ENCODE data around the gene SCGB2A2. TPM values are rescaled to one million over a fixed set of nuclear protein-coding genes. Genes with fewer than 3 reads are reported as not detected.

SCGB2A2 gene
- total and polyA plus RNA-seq, 12 donors, result not detected

- intact Hi-C loops (cut with DNase I), result no loop called here
- WGBS, 4 donors, result 11 to 23% (median 16%) methylated on average over 3 of the region's 3 CpGs; no CpG with 5 or more reads in 1 of the 4 donors
- DNase-seq, result peak; percentile 36 to 83 (median 65)
- peaks cover 5% of the 10 kb centered on the region for H3K27me3 ChIP-seq
- H3K27ac ChIP-seq, result no peak within 1 kb of the TSS
- H3K9me3 ChIP-seq (replicated peaks in 1 of 3), result no peaks in the 10 kb centered on the region
- H3K4me3 ChIP-seq, result no peak within 1 kb of the TSS
- no peaks in the 10 kb centered on the region for H3K4me1 ChIP-seq (replicated peaks in 1 of 2)
- H3K36me3 ChIP-seq (replicated peaks in 1 of 2), result no peaks in the 10 kb centered on the region
- TF ChIP-seq POLR2A (IDR thresholded peaks at IDR 0.05) (no peak), CTCF (IDR thresholded peaks at IDR 0.05) (no peak)
These were observed 27.9 kb upstream of the SCGB2A2 start, which contains the start of gene SCGB1D2 for GRCh38 chr11:62242021-62242420. SCGB1D2 (plus strand) TSS chr11:62242239; CDS start chr11:62242308, 69 bp downstream.

- Histone ChIP-seq H3K9me3 (replicated peaks in 1 of 3) (no peaks in the 10 kb centered on the region), H3K36me3 (replicated peaks in 1 of 2) (no peaks in the 10 kb centered on the region), H3K27me3 (peaks cover 5% of the 10 kb centered on the region), H3K4me3 (no peak overlapping the region), H3K4me1 (replicated peaks in 1 of 2) (no peaks in the 10 kb centered on the region), H3K27ac (no peak overlapping the region)
- TF ChIP-seq POLR2A (IDR thresholded peaks at IDR 0.05), result no peak
- TF ChIP-seq CTCF (IDR thresholded peaks at IDR 0.05), result no peak
- peak in 2 of 7 donors; percentile 20 to 21 for DNase-seq
- intact Hi-C loops (cut with DNase I), result no loop called here
- 26 to 38% (median 30%) methylated on average over 6 of the region's 6 CpGs for whole genome bisulfite sequencing, 4 donors
These were observed 24.6 kb upstream of the SCGB2A2 start for GRCh38 chr11:62245271-62245753.

- TF ChIP-seq POLR2A (IDR thresholded peaks at IDR 0.05) (no peak), CTCF (IDR thresholded peaks at IDR 0.05) (no peak)
- DNase-seq, result no peak
- Histone ChIP-seq H3K4me1 (replicated peaks in 1 of 2) (no peaks in the 10 kb centered on the region), H3K27me3 (peaks cover 3% of the 10 kb centered on the region), H3K36me3 (replicated peaks in 1 of 2) (no peaks in the 10 kb centered on the region), H3K4me3 (no peak overlapping the region), H3K27ac (no peak overlapping the region), H3K9me3 (replicated peaks in 1 of 3) (peaks cover 0 to 12% (median 0%) of the 10 kb centered on the region in 3 donors)
- intact Hi-C loops (cut with DNase I), result no loop called here
- 53 to 59% (median 57%) methylated on average over 4 of the region's 4 CpGs for WGBS, 4 donors
These were observed 18.3 kb upstream of the SCGB2A2 start for GRCh38 chr11:62251698-62252097.

GRCh38 chr11:62253999-62254542, 15.9 kb upstream of the SCGB2A2 start:
- TF ChIP-seq CTCF (IDR thresholded peaks at IDR 0.05) (no peak), POLR2A (IDR thresholded peaks at IDR 0.05) (no peak)
- no peak overlapping the region for H3K27ac ChIP-seq

More at GRCh38 chr11:62253999-62254542, 15.9 kb upstream of the SCGB2A2 start:
- Histone ChIP-seq H3K27me3 (no peaks in the 10 kb centered on the region), H3K9me3 (replicated peaks in 1 of 3) (peaks cover 0 to 12% (median 0%) of the 10 kb centered on the region in 3 donors), H3K36me3 (replicated peaks in 1 of 2) (no peaks in the 10 kb centered on the region), H3K4me1 (replicated peaks in 1 of 2) (no peaks in the 10 kb centered on the region), H3K4me3 (no peak overlapping the region)
- intact Hi-C loops (cut with DNase I), result no loop called here
- WGBS, 4 donors, result 49 to 80% (median 66%) methylated on average over 3 of the region's 3 CpGs
- no peak for DNase-seq
